ENCODE measurements around the gene BICC1.

Gene BICC1

DNA sequence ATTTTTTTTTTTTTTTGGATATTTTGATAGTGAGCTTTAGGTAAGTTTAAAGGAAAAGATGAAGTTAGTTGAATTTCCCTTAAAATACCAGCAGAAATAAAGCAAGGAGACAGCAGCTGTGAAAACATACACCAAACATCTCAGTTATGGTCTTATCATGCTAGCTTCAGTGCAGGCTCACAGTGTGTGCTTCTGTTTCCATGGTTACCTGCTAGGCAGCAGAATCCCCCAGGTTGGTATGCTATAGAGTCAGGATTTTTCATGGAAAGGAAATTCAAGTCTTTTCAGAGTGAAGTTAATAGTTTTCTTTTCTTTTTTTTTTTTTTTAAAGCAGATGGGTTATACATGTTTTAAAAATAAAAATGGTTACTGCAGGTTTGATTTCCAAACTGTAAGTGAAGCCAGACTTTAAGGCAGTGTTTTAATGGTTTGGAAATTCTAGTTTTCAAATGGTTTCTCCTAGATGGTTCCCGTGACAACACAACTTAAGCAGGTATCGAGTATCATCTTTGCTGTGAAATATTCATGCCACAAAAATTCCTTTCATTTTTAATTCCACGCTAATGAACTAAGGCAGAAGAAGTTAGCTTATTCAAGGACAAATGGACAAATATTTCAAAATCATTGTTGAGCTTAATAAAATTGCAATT, 230.9 kb downstream of the BICC1 start:
- H3K27ac ChIP-seq (ENCODE audit: poor library complexity, severe bottlenecking): no peak overlapping the region
- no peaks in the 10 kb centered on the region for H3K9me3 ChIP-seq (ENCODE audit: severe bottlenecking)
- DNase-seq (ENCODE audit: low spot score) (no peak), ATAC-seq (ENCODE audit: low read depth) (no peak)
- TF ChIP-seq, protein P1, sequence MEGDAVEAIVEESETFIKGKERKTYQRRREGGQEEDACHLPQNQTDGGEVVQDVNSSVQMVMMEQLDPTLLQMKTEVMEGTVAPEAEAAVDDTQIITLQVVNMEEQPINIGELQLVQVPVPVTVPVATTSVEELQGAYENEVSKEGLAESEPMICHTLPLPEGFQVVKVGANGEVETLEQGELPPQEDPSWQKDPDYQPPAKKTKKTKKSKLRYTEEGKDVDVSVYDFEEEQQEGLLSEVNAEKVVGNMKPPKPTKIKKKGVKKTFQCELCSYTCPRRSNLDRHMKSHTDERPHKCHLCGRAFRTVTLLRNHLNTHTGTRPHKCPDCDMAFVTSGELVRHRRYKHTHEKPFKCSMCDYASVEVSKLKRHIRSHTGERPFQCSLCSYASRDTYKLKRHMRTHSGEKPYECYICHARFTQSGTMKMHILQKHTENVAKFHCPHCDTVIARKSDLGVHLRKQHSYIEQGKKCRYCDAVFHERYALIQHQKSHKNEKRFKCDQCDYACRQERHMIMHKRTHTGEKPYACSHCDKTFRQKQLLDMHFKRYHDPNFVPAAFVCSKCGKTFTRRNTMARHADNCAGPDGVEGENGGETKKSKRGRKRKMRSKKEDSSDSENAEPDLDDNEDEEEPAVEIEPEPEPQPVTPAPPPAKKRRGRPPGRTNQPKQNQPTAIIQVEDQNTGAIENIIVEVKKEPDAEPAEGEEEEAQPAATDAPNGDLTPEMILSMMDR (IDR thresholded peaks at IDR 0.05; ENCODE audit: poor library complexity, severe bottlenecking): no peak
- H3K36me3 ChIP-seq (ENCODE audit: low read depth): no peaks in the 10 kb centered on the region
- peaks cover 3% of the 10 kb centered on the region for H3K4me1 ChIP-seq (ENCODE audit: insufficient read depth, poor library complexity, severe bottlenecking)
- no peaks in the 10 kb centered on the region for H3K27me3 ChIP-seq (ENCODE audit: insufficient read depth, poor library complexity, severe bottlenecking)
- H3K4me3 ChIP-seq (ENCODE audit: severe bottlenecking): no peak overlapping the region

DNA sequence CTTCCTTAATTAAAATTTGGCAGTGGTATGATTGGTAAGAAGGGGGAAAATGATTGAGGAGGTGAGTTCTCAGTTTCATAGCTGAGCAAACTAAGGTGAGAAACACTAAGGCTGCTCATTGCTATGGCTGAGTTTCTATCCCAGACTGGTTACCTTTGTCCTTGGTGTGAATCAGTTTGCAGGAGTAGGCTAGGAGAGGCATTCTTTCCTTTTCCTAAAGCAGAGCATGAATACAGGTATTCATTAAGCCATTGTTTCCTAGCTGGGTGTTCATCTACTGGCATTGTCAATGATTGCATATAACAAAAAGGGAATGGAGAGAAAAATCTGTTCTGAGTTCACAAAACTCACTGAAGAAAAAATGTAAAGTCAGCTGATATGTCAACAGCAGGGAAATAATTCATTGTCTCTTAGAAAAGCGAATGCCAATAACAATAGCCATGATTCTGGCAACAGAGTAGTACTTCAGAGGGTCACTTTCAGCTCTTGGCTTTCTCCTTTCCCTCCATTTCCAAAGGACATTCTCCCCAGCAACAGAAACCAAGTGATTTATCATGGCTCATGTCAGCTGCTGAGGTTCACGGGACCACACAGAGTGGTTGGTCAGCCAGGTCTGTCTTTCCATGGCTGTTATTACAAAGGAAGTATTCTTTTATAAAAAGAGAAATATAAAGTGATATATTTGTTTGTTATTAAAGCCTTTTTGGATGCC, 234.0 kb downstream of the BICC1 start:
- no peaks in the 10 kb centered on the region for H3K36me3 ChIP-seq (ENCODE audit: low read depth)
- ATAC-seq (ENCODE audit: low read depth): no peak
- TF ChIP-seq, protein P1 (IDR thresholded peaks at IDR 0.05; ENCODE audit: poor library complexity, severe bottlenecking): no peak

DNA sequence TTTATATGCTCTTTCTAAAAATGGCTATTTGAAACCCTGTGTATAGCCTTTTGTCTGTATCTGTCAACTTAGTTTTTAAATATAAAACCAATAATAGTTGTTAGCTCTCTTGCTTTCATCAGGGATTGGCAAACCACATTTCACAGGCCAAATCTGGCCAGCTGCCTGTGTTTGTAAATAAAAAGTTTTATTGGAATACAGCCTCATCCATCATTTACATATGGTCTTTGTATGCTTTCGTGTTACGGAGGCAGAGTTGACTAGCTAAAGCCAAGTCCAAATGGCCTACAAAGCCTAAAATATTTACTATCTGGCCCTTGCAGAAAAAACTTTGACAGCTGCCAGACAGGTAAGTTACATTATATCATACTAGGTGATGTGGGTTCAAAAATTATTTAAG, 235.0 kb downstream of the BICC1 start:
- ATAC-seq (ENCODE audit: low read depth) (no peak), DNase-seq (ENCODE audit: low spot score) (no peak)
- Histone ChIP-seq H3K27me3 (ENCODE audit: insufficient read depth, poor library complexity, severe bottlenecking) (no peaks in the 10 kb centered on the region), H3K4me1 (ENCODE audit: insufficient read depth, poor library complexity, severe bottlenecking) (peaks cover 3% of the 10 kb centered on the region), H3K9me3 (ENCODE audit: severe bottlenecking) (no peaks in the 10 kb centered on the region), H3K36me3 (ENCODE audit: low read depth) (no peaks in the 10 kb centered on the region), H3K27ac (ENCODE audit: poor library complexity, severe bottlenecking) (no peak overlapping the region), H3K4me3 (ENCODE audit: severe bottlenecking) (no peak overlapping the region)
- TF ChIP-seq, protein P1 (IDR thresholded peaks at IDR 0.05; ENCODE audit: poor library complexity, severe bottlenecking): no peak

More for the DNA sequence above, 234.0 kb downstream of the BICC1 start:
- Histone ChIP-seq H3K27ac (ENCODE audit: poor library complexity, severe bottlenecking) (no peak overlapping the region), H3K9me3 (ENCODE audit: severe bottlenecking) (no peaks in the 10 kb centered on the region), H3K27me3 (ENCODE audit: insufficient read depth, poor library complexity, severe bottlenecking) (no peaks in the 10 kb centered on the region), H3K4me3 (ENCODE audit: severe bottlenecking) (no peak overlapping the region), H3K4me1 (ENCODE audit: insufficient read depth, poor library complexity, severe bottlenecking) (peaks cover 3% of the 10 kb centered on the region)
- DNase-seq (ENCODE audit: low spot score): no peak

DNA sequence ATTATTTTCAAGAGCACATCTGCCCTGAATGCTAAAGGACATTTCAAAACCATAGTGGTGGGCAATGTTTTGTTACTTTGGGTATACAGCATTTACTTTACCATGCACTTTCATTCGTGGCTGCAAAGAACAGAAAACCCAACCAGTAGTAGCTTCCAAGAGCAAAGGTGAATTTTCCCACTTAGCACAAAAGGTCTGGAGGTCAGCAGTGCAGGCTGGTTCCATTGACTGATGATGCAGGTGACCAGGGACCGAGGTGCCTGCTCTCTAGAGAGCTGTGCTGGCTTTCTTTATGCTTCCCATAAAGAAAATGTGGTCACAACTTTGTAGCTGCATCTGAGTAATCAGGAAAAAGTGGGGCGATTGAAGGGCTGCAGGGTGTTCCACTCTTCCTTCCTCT, 240.0 kb downstream of the BICC1 start:
- ATAC-seq (ENCODE audit: low read depth): no peak
- Histone ChIP-seq H3K4me3 (ENCODE audit: severe bottlenecking) (no peak overlapping the region), H3K27ac (ENCODE audit: poor library complexity, severe bottlenecking) (no peak overlapping the region), H3K36me3 (ENCODE audit: low read depth) (no peaks in the 10 kb centered on the region), H3K9me3 (ENCODE audit: severe bottlenecking) (no peaks in the 10 kb centered on the region), H3K4me1 (ENCODE audit: insufficient read depth, poor library complexity, severe bottlenecking) (peaks cover 6% of the 10 kb centered on the region), H3K27me3 (ENCODE audit: insufficient read depth, poor library complexity, severe bottlenecking) (no peaks in the 10 kb centered on the region)
- TF ChIP-seq, protein P1 (IDR thresholded peaks at IDR 0.05; ENCODE audit: poor library complexity, severe bottlenecking): no peak
- DNase-seq (ENCODE audit: low spot score): no peak

DNA sequence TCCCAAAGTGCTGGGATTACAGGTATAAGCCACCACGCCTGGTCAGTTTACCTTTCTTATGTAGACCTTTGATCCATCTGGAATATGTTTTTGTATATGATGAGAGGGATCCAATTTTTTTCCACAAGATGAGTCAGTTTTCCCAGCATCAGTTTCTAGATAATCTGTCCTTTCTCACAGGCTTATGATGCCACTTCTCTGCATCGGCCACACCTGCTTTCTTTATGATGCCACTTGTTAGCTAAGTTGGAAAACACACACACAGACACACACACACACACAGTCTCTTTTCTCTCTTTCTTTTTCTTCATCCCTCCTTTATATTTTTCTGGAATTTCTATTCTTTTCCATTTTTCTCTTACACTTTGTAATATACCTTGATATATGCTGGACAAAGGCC, 240.8 kb downstream of the BICC1 start:
- ATAC-seq (ENCODE audit: low read depth): no peak
- Histone ChIP-seq H3K4me1 (ENCODE audit: insufficient read depth, poor library complexity, severe bottlenecking) (peaks cover 6% of the 10 kb centered on the region), H3K27me3 (ENCODE audit: insufficient read depth, poor library complexity, severe bottlenecking) (no peaks in the 10 kb centered on the region), H3K4me3 (ENCODE audit: severe bottlenecking) (no peak overlapping the region), H3K9me3 (ENCODE audit: severe bottlenecking) (no peaks in the 10 kb centered on the region), H3K27ac (ENCODE audit: poor library complexity, severe bottlenecking) (no peak overlapping the region), H3K36me3 (ENCODE audit: low read depth) (no peaks in the 10 kb centered on the region)
- TF ChIP-seq, protein P1 (IDR thresholded peaks at IDR 0.05; ENCODE audit: poor library complexity, severe bottlenecking): no peak
- DNase-seq (ENCODE audit: low spot score): no peak
